IPS-20b (cell line): ENCODE data around the gene MPDZ.

Experiments used
- H3K27ac ChIP-seq: one replicate; pipeline ENCODE4 v1.5.1; 2013; ENCODE audit warnings: low read length
- H3K27me3 ChIP-seq: 2 replicates; pipeline ENCODE4 v1.6.1; 2013; ENCODE audit warnings: mild to moderate bottlenecking, low read length, inconsistent platforms; ENCODE audit not compliant: insufficient read depth
- H3K36me3 ChIP-seq: 2 replicates; pipeline ENCODE4 v1.6.1; 2013; ENCODE audit warnings: low read depth, mild to moderate bottlenecking, inconsistent platforms, low read length, moderate library complexity; ENCODE audit not compliant: insufficient read depth
- H3K4me1 ChIP-seq: 2 replicates; pipeline ENCODE4 v1.6.1; 2013; ENCODE audit warnings: mild to moderate bottlenecking, control low read depth, inconsistent platforms, low read length, moderate library complexity; ENCODE audit not compliant: insufficient read depth
- H3K4me3 ChIP-seq: 2 replicates; pipeline ENCODE4 v1.5.1; 2013; ENCODE audit warnings: mild to moderate bottlenecking, low read length, inconsistent platforms
- H3K9ac ChIP-seq: 2 replicates; pipeline ENCODE4 v1.6.1; 2013; ENCODE audit warnings: low read depth, mild to moderate bottlenecking, inconsistent platforms, low read length, moderate library complexity
- H3K9me3 ChIP-seq: 2 replicates; pipeline ENCODE4 v1.6.1; 2013; ENCODE audit warnings: mild to moderate bottlenecking, low read depth, low read length, inconsistent platforms; ENCODE audit not compliant: insufficient read depth

MPDZ gene

DNA sequence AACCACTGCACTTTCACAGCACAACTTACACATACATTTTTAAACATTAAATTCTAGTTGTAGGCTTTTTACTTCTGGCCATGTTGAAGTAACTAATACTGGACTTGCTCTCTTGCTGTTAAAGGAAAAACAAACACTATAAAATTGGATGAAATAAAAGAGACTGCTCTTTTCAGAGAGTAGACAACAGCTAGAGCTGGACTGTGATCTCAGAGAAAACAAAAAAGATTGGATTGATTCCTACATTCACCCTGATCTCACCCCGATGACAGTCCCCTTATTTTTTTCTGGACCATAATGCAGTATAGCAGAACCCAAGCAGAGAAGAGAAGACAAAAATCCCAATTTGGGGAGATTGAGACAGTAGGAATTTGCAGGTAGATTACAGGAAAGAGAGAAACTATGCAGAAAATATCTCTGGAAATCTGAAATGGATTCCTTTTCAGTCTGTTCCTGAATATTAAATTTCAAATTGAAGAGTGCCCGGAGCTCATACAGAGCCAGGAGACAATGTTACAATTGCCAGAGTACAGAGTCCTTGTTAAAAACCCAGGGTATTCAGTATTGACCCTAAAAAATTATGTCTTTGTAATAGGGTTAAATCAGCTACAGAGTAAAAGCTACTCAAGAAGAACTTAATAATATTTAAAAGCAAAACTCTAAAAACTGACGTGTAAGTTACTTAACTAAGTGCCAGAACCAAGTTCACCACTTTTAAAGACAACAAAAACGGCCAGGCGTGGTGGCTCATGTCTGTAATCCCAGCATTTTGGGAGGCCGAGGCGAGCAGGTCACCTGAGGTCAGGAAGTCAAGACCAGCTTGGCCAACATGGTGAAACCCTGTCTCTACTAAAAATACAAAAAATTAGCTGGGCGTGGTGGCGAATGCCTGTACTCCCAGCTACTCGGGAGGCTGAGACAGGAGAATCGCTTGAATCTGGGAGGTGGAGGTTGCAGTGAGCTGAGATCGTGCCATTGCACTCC, 208.6 kb downstream of the MPDZ start:
- H3K9me3 ChIP-seq = no peaks in the 10 kb centered on the region
- no peak overlapping the region for H3K4me3 ChIP-seq
- no peak overlapping the region for H3K9ac ChIP-seq
- H3K27ac ChIP-seq = no peak overlapping the region
- H3K4me1 ChIP-seq = no peaks in the 10 kb centered on the region
- H3K36me3 ChIP-seq = no peaks in the 10 kb centered on the region
- H3K27me3 ChIP-seq = no peaks in the 10 kb centered on the region

DNA sequence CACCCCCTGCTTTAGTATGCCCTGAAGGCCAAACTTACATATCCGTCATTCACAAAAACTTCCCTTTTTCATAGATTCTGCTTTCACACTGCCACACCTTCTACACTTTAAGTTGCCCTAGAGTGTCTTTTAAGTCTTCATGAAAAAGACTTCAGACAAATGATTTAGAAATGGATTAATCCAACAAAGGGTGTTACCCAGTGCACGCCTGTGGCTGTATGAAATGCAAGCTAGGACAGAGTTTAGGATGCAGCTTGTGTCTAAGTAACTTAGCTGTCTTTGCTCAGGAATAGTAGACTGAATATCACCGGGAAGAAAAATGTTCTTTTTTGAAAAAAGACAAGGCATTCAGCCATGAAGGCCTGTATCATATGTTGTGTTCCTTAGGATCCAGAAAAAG, 210.0 kb downstream of the MPDZ start:
- Histone ChIP-seq H3K27ac (no peak overlapping the region), H3K4me1 (peaks cover 5% of the 10 kb centered on the region; the same call in 1 of the 2 replicates), H3K27me3 (no peaks in the 10 kb centered on the region), H3K36me3 (no peaks in the 10 kb centered on the region), H3K4me3 (no peak overlapping the region), H3K9me3 (no peaks in the 10 kb centered on the region), H3K9ac (no peak overlapping the region)

DNA sequence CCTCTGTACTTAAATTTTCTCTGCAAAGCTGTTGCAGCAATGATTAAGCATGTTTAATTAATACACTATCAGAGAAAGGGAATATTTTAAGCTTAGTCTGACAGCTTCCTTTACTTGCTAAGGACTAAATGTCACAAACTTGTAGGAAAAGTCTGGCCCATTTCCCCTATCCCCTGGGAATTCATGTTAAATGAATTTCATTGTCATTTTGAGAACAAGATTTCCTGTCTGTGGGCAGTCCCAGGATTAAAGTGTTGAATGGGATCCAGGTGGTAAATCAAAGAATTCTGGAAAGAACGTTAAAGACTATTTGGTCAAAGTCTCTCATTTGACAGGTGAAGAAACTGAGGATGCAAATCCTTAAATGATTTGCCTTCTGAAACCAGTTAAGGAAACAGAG, 214.8 kb downstream of the MPDZ start:
- peaks cover 9% of the 10 kb centered on the region; the same call in 1 of the 2 replicates for H3K4me1 ChIP-seq
- H3K9me3 ChIP-seq = no peaks in the 10 kb centered on the region
- no peak overlapping the region for H3K27ac ChIP-seq
- H3K27me3 ChIP-seq = no peaks in the 10 kb centered on the region
- no peak overlapping the region for H3K9ac ChIP-seq
- H3K36me3 ChIP-seq = no peaks in the 10 kb centered on the region
- H3K4me3 ChIP-seq = no peak overlapping the region

DNA sequence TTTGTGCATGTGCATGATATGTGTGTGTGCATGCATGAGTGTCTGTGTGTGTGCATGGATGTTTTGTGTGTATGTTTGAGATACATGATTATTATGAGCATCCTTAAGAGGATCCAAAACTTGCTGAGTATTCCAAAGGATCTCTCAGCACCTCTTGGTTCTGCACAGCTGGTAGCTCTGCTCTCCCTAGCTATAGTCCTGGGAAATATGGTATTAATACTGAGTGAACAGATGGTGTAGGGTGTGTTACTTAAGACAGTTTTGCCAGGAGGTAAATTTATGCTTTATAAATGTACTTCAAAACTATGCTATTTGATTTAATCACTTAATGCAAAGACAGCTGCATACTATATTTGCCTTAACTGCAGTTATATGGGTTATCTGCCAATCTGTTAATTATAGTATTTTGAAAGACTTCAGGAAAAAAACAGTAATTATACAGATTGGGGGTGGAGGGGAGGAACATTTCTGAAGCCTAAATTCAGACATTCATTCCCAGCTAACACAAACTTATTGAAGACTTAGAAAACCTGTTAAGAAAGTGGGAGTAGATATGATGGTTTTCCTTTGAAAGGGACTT, 215.5 kb downstream of the MPDZ start:
- Histone ChIP-seq H3K36me3 (no peaks in the 10 kb centered on the region), H3K27me3 (no peaks in the 10 kb centered on the region), H3K4me1 (peaks cover 9% of the 10 kb centered on the region; the same call in 1 of the 2 replicates), H3K4me3 (no peak overlapping the region), H3K9ac (no peak overlapping the region), H3K27ac (no peak overlapping the region), H3K9me3 (no peaks in the 10 kb centered on the region)

DNA sequence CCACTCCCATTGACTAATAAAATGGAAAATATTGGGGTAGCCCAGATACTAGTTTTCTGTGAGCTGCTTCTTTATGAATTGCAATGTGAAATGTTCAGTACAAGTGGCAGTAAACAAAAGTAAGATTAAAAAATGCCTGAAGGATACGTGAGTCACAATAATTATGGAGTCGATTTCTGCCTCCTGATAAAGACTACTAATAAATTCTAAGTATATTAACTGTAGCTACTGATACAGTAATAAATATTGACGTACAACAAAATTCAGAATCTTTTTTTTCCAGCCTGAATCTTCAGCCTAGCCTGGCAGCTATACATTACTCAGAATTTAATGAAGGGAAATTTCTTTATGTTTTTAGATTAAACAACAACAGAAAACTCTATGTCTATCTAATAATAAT, 218.1 kb downstream of the MPDZ start:
- H3K4me3 ChIP-seq = no peak overlapping the region
- no peak overlapping the region for H3K9ac ChIP-seq
- peaks cover 9% of the 10 kb centered on the region; the same call in 1 of the 2 replicates for H3K4me1 ChIP-seq
- no peaks in the 10 kb centered on the region for H3K9me3 ChIP-seq
- no peaks in the 10 kb centered on the region for H3K27me3 ChIP-seq
- no peak overlapping the region for H3K27ac ChIP-seq
- H3K36me3 ChIP-seq = no peaks in the 10 kb centered on the region
